GM23248 (cell line): ENCODE results near the gene SHC2. TPM values are rescaled to one million over a fixed set of nuclear protein-coding genes. Genes with fewer than 3 reads are reported as not detected.
A peak's percentile ranks its signal among the peaks of the same experiment; 100 is the strongest.
"Not testable (repeated sequence)": the region's sequence is repeated elsewhere in the genome, so short reads cannot be mapped to it uniquely, and the experiment has no call there.

ENCODE experiments used
- DNase-seq: peaks from one replicate; pipeline ENCODE4 v3.0.0-alpha.2; 2015
- H2AFZ ChIP-seq: fragments of 200-600 bp; sonication (generic); 2 replicates; pipeline ENCODE4 v1.6.1; 2016; ENCODE audit warnings: antibody characterized with exemption
- H3F3A ChIP-seq: fragments of 200-600 bp; sonication (generic); 2 replicates; pipeline ENCODE4 v1.6.1; 2016; ENCODE audit warnings: mild to moderate bottlenecking, antibody characterized with exemption, mixed run types; ENCODE audit not compliant: insufficient read depth
- H3K27ac ChIP-seq: fragments of 200-600 bp; sonication (generic); 2 replicates; pipeline ENCODE4 v1.5.1; 2016; ENCODE audit warnings: mild to moderate bottlenecking
- H3K27me3 ChIP-seq: fragments of 200-600 bp; sonication (generic); replicated peaks from 2 replicates; pipeline ENCODE4 v1.6.1; 2016; ENCODE audit warnings: mild to moderate bottlenecking; ENCODE audit not compliant: insufficient read depth
- H3K36me3 ChIP-seq: fragments of 200-600 bp; sonication (generic); 2 replicates; pipeline ENCODE4 v1.6.1; 2016; ENCODE audit warnings: low read depth, mild to moderate bottlenecking
- H3K4me1 ChIP-seq: fragments of 200-600 bp; sonication (generic); 2 replicates; pipeline ENCODE4 v1.6.1; 2016; ENCODE audit warnings: mild to moderate bottlenecking; ENCODE audit not compliant: insufficient read depth
- H3K4me2 ChIP-seq: fragments of 200-600 bp; sonication (generic); one replicate; pipeline ENCODE4 v1.6.1; 2016; ENCODE audit warnings: mild to moderate bottlenecking; ENCODE audit not compliant: unreplicated experiment
- H3K4me3 ChIP-seq: fragments of 200-600 bp; sonication (generic); 2 replicates; pipeline ENCODE4 v1.5.1; 2016; ENCODE audit warnings: mild to moderate bottlenecking
- H3K79me2 ChIP-seq: fragments of 200-600 bp; sonication (generic); 2 replicates; pipeline ENCODE4 v1.6.1; 2016; ENCODE audit warnings: mild to moderate bottlenecking; ENCODE audit not compliant: insufficient read depth
- H3K9ac ChIP-seq: fragments of 200-600 bp; sonication (generic); 2 replicates; pipeline ENCODE4 v1.6.1; 2016; ENCODE audit warnings: mild to moderate bottlenecking
- H3K9me2 ChIP-seq: fragments of 200-600 bp; sonication (generic); 2 replicates; pipeline ENCODE4 v1.6.1; 2016; ENCODE audit warnings: mixed run types, mild to moderate bottlenecking, moderate library complexity; ENCODE audit not compliant: insufficient read depth
- H3K9me3 ChIP-seq: fragments of 200-600 bp; sonication (generic); one replicate; pipeline ENCODE4 v1.6.1; 2017; ENCODE audit warnings: low read depth
- H4K20me1 ChIP-seq: fragments of 200-600 bp; sonication (generic); 2 replicates; pipeline ENCODE4 v1.6.0; 2016; ENCODE audit not compliant: insufficient read depth
- EZH2 ChIP-seq: fragments of 200-600 bp; sonication (generic); IDR thresholded peaks from 2 replicates; pipeline ENCODE4 v1.6.1; 2018; ENCODE audit warnings: antibody characterized with exemption, mild to moderate bottlenecking; ENCODE audit not compliant: insufficient read depth, poor library complexity, severe bottlenecking
- EZH2phosphoT487 ChIP-seq: fragments of 200-600 bp; sonication (generic); IDR thresholded peaks from 2 replicates; pipeline ENCODE4 v1.6.1; 2018; ENCODE audit warnings: antibody characterized with exemption, moderate library complexity, mild to moderate bottlenecking, low read depth; ENCODE audit not compliant: insufficient read depth
- WGBS, 2 experiments: methylation state at CpG; one replicate each; pipeline ENCODE4 v1.1.6; 2015 to 2017; ENCODE audit warnings: low lambda C conversion rate in 2 of 2, low coverage in 1 of 2; ENCODE audit errors: missing lambda C conversion rate in 2 of 2; 5-methylcytosine and 5-hydroxymethylcytosine counted together
- in situ Hi-C: fragments of 300-500 bp; cut with MboI; formaldehyde crosslinking; loops from 2 replicates; pipeline ENCODE4 v1.15.0; 2020
- polyA plus RNA-seq: library from polyadenylated mRNA; unstranded; fragments of >200 nt; fragmentation: Nextera tagmentation; extraction: Ambion mirVana; gene quantifications from 2 replicates; pipeline ENCODE4 v1.2.1, GENCODE V29; 2016
- total RNA-seq: library from RNA; depleted of rRNA; stranded (reverse); fragments of >200 nt; shearing (Covaris generic); gene quantifications from 2 replicates; pipeline ENCODE4 v1.2.3, GENCODE V29; 2014

The SHC2 gene
- total and polyA plus RNA-seq, 2 experiments from 2014 or later = not detected

DNA sequence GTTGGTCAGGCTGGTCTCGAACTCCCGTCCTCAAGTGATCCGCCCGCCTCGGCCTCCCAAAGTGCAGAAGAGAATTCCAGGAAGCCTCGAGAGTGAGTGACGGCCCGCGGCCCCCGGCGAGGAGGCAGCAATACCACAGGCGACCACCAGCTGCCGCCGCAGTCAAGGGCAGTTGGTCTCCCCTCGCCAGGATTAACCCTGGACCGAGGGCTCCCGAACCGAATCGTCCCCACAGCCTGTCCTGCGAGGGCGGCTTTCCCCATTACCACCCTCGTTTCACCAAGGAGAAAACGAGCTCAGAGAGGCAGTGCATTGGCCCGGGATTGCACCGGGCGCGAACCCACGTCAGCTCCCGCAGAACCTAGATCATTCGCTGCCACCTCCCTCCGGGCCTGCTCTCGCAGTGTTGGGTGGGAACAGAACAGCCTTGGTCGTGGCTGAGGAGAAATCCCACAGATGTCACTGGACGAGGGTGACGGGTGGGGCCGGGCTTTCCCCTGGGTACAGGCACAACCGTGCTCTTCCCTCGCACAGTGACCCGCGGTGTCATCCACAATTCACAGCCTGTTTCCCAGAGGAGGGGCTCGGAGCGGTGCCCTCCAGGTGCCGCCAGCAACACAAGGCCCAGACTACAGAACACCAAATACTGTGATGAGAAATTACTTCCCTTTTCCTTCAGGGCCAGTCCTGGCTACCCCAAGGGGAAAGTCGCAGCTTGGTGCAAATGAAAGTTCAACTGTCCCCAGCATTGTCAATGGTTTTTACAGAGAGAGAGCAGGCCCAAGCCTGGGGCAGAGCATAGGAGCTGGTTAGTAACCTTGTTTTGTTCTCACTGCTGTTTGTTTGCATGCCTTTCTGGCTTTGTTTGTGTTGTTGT, 76.7 kb downstream of the SHC2 start:
- 41 to 42% methylated on average over 43 to 44 of the region's 44 CpGs for WGBS, 2 experiments
- no peak overlapping the region for H2AFZ ChIP-seq
- no peak overlapping the region for H3K27ac ChIP-seq
- no peak overlapping the region for H3K4me3 ChIP-seq
- H3K9ac ChIP-seq = no peak overlapping the region
- H3K9me3 ChIP-seq = no peaks in the 10 kb centered on the region
- DNase-seq = peak; percentile 25
- peaks cover 9% of the 10 kb centered on the region for H3K4me1 ChIP-seq
- H3K79me2 ChIP-seq = no peaks in the 10 kb centered on the region
- no peaks in the 10 kb centered on the region for H3K36me3 ChIP-seq
- no peaks in the 10 kb centered on the region for H3F3A ChIP-seq
- no peaks in the 10 kb centered on the region for H4K20me1 ChIP-seq
- H3K27me3 ChIP-seq = peaks cover 14% of the 10 kb centered on the region; the same call in 1 of the 2 replicates
- in situ Hi-C loops = no loop called here
- no peaks in the 10 kb centered on the region for H3K9me2 ChIP-seq
- H3K4me2 ChIP-seq = no peak overlapping the region
- TF ChIP-seq EZH2 (no peak), EZH2phosphoT487 (no peak)

DNA sequence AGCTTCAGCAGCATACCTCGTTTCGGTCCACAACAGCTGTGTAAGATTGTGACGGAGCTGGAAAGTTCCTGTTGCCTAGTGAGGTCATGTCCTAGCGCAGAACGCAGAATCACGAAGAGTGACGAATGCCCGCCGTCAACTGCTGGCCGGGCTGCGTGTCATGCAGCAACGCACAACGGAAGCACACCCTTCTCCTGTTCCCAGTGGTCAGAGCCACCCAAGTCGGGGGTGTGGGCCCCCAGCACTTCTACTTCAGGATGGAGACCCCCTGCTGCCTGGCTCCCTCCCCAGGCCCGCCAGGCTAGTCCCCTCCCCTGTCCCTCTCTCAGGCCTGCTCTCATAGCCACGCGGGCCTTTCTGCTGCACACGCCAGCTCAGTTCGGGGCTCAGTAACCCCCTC, 77.8 kb downstream of the SHC2 start:
- TF ChIP-seq EZH2 = no peak
- TF ChIP-seq EZH2phosphoT487 = no peak
- Histone ChIP-seq H2AFZ (no peak overlapping the region), H3K9me2 (no peaks in the 10 kb centered on the region), H3K4me1 (peaks cover 9% of the 10 kb centered on the region), H4K20me1 (no peaks in the 10 kb centered on the region), H3K36me3 (no peaks in the 10 kb centered on the region), H3K9me3 (no peaks in the 10 kb centered on the region), H3K4me2 (peak overlapping the region; percentile 47), H3F3A (no peaks in the 10 kb centered on the region), H3K27me3 (0 out of 2 replicates have a peak, but pooled peaks cover 6% of the 10 kb centered on the region), H3K27ac (no peak overlapping the region), H3K9ac (no peak overlapping the region), H3K4me3 (peak overlapping the region; percentile 38; the same call in 1 of the 2 replicates), H3K79me2 (no peaks in the 10 kb centered on the region)
- WGBS, 2 experiments = 57 to 62% methylated on average over 17 to 19 of the region's 19 CpGs
- in situ Hi-C loops = no loop called here
- no peak for DNase-seq

DNA sequence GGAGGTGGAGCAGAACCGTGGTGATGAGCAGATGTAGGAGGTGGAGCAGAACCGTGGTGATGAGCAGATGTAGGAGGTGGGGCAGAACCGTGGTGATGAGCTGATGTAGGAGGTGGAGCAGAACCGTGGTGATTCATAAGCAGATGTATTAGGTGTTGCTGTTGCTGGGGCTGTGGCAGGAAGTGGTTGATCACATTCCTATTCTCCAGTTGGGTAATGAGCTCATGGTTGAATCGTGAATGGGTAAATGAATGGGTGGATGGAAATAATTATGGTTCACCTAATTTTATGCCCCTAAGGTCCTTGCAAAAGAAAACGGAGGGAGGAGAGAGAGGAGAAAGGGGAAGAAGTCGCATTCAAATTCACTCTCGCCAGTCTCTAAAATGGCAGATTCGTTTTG, 78.3 kb downstream of the SHC2 start:
- H3K9me3 ChIP-seq = not testable (repeated sequence)

DNA sequence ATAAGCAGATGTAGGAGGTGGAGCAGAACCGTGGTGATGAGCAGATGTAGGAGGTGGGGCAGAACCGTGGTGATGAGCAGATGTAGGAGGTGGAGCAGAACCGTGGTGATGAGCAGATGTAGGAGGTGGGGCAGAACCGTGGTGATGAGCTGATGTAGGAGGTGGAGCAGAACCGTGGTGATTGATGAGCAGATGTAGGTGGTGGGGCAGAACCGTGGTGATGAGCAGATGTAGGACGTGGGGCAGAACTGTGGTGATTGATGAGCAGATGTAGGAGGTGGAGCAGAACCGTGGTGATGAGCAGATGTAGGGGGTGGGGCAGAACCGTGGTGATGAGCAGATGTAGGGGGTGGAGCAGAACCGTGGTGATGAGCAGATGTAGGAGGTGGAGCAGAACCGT, 78.9 kb downstream of the SHC2 start:
- H3K36me3 ChIP-seq, H3K79me2 ChIP-seq, H3K9me2 ChIP-seq, H3K9me3 ChIP-seq, H3F3A ChIP-seq, H3K4me2 ChIP-seq, H3K4me3 ChIP-seq, H4K20me1 ChIP-seq, H3K27ac ChIP-seq, H2AFZ ChIP-seq, in situ Hi-C loops, H3K27me3 ChIP-seq, H3K9ac ChIP-seq, H3K4me1 ChIP-seq, DNase-seq: not testable (repeated sequence)
- 2 to 13% methylated on average over 4 to 11 of the region's 11 CpGs for WGBS, 2 experiments

More for the DNA sequence above, 78.3 kb downstream of the SHC2 start:
- H3K9me2 ChIP-seq, H3K4me1 ChIP-seq, H3K36me3 ChIP-seq, H3F3A ChIP-seq, H3K9ac ChIP-seq, H4K20me1 ChIP-seq, H3K27me3 ChIP-seq, H2AFZ ChIP-seq, H3K79me2 ChIP-seq, H3K27ac ChIP-seq, in situ Hi-C loops: not testable (repeated sequence)
- H3K4me3 ChIP-seq = peak overlapping the region; percentile 38; the same call in 1 of the 2 replicates
- DNase-seq = peak; percentile 90
- WGBS, 2 experiments = 2% methylated on average over 7 to 9 of the region's 9 CpGs
- peak overlapping the region; percentile 47 for H3K4me2 ChIP-seq

DNA sequence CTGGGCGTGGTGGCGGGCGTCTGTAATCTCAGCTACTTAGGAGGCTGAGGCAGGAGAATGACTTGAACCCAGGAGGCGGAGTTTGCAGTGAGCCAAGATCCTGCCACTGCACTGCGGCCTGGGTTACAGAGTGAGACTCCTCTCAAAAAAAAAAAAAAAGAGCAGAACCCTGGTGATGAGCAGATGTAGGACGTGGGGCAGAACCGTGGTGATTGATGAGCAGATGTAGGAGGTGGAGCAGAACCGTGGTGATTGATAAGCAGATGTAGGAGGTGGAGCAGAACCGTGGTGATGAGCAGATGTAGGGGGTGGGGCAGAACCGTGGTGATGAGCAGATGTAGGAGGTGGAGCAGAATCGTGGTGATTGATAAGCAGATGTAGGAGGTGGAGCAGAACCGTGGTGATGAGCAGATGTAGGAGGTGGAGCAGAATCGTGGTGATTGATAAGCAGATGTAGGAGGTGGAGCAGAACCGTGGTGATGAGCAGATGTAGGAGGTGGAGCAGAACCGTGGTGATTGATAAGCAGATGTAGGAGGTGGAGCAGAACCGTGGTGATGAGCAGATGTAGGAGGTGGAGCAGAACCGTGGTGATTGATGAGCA, 80.1 kb downstream of the SHC2 start:
- H3K4me3 ChIP-seq, H3K79me2 ChIP-seq, H3K27ac ChIP-seq, H3K9ac ChIP-seq, H4K20me1 ChIP-seq, H3F3A ChIP-seq, H3K9me3 ChIP-seq, H2AFZ ChIP-seq, in situ Hi-C loops, H3K4me1 ChIP-seq, H3K36me3 ChIP-seq, H3K27me3 ChIP-seq, H3K9me2 ChIP-seq, H3K4me2 ChIP-seq, DNase-seq: not testable (repeated sequence)
- 29 to 48% methylated on average over 9 to 17 of the region's 17 CpGs for WGBS, 2 experiments
